ENCODE data around the gene PIK3R3.

The PIK3R3 gene

DNA sequence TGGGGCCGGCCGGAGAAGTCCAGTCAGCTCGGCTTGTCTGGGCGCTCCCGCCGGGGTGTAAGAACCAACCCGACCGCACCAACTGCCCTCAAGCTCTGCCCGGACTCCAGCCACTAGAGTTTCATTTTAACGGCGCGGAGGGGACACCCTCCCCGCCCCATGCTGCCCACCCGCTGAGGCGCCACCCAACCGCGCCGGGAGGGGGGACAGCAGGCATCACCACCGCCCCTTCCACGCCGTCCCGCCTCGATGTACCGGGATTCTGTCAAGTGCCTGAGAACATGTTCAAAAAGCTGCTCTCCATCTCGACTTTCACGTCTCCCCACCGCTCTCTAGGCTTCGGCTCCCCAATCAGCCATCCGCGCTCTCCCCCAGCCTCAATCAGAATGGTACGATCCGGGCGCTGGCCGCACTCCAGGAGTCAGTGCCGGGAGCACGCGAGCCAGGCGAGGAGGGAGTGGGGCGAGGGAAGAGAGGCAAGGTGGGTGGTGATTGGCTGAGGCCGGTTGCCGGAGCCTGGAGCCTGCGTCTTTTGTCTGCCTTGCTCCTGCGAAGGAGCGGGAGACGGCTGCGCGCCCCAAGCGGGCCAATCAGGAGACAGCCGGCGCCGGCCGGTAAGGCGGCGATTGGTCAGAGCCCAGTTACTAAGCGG, at the start of gene PIK3R3:
Gene PIK3R3, minus strand, starts transcription at position 101 of the 652 bp plus-strand sequence. CDS start 677 bp downstream, outside the sequence.
- DNase-seq (ENCODE audit: extremely low read depth in 1 of 2, low read depth in 1 of 2): peak; percentile 79 to 87

DNA sequence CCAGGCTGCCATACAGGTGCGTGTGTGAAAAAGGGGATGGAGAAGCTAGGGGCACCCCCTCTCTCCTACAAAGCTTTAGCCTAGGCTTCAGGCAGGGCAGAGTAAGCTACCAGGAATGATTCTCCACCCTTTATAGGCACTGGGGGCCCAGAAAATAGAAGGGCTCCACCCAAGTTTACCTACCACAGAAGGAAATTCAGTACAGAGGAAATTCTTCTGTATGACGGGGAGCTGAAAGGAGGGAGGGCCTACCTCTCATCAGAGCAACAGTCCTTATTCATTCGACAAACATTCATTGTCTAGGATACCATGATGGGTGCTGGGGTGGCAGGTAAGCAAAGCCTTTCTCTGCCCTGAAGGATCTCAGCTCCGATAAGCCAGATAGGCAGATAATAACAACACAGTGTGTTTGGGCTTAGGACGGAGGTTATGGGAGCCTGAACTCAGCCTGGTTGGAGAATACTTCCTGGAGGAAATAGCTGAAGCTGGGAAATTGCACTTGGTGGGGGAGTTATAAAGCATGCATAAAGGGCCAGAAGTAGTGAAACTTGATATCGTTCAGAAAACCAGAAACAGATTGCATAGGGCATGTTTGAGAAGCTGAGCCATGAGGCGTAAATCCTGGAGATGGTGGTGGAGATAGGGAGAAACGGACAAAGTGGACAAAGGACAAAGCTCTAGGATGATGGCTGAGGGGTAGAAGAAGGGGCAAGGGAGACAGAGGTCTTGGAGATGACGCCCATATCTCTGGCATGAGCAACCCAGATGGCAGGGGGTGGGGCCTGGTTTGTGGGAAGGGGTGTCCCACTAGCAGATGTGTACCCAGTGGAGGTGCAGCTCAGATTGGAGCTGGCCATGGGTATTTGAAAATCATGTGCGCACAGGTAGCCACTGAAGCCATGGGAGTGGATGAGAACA, 49.2 kb upstream of the PIK3R3 start:
- no peak for DNase-seq (ENCODE audit: extremely low read depth in 1 of 2, low read depth in 1 of 2)

DNA sequence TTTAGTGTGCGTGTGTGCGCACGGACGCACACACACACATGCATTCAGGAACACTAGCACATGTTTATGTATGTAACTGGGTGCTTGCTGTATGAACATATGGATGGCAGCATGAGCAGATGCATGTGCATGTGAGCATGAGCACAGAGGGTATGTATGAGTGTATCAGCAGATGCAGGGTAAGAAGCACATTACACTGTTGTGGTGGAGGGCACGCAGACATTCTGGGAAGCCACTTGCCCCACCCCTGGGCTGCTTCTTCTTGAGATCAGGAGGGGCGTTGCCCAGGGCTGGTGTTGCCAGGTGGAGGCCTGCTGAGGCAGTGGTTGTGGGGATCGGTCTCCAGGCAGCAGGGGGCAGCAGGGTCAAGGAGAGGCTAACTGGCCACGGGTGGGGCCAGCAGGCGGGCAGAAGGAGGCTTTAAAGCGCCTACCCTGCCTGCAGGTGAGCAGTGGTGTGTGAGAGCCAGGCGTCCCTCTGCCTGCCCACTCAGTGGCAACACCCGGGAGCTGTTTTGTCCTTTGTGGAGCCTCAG, 47.7 kb upstream of the PIK3R3 start:
- no peak for DNase-seq (ENCODE audit: extremely low read depth in 1 of 2, low read depth in 1 of 2)

DNA sequence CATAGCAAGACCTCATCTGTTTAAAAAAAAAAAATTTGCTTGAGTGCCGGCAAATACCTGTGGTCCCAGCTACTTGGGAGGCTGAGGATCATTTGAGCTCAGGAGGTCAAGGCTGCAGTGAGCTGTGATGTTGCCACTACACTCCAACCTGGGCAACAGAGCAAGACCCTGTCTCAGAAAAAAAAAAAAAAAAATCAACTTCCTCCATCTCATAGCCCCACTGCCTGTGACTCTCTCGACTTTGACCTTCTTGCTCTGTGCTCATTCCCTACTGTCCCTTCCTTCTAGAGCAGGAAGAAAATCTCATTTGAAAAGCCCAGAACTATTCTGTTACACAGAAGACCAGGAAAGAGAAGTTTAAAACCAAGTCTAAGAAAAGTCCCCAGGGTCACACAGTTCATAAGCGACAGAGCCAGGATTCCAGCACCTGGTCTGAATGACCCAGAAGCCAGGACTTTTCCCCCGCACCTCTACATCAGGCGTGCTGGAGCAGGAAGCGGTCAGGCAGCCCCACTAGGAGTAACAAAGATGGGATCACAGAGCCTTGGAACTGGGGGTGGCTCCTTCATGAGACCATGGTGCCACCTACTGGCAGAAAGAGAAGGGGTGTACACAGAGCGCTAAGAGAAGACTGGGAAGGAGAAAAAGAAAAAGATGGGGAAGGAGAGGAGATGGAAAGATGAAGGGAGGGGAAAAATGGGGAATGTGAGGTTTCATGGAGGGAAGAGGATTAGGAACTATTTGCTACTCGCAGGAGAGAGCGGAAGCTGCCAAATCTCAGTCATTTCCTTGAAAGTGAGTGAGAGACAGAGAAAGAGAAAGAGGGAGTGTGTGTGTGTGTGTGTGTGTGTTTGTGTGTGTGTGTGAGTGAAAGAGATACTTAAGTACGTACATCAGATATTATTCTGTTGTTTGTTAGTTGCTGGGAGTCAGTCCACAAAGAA, 47.0 kb upstream of the PIK3R3 start:
- peak in 1 of 2 donors; percentile 47 for DNase-seq (ENCODE audit: extremely low read depth in 1 of 2, low read depth in 1 of 2)

DNA sequence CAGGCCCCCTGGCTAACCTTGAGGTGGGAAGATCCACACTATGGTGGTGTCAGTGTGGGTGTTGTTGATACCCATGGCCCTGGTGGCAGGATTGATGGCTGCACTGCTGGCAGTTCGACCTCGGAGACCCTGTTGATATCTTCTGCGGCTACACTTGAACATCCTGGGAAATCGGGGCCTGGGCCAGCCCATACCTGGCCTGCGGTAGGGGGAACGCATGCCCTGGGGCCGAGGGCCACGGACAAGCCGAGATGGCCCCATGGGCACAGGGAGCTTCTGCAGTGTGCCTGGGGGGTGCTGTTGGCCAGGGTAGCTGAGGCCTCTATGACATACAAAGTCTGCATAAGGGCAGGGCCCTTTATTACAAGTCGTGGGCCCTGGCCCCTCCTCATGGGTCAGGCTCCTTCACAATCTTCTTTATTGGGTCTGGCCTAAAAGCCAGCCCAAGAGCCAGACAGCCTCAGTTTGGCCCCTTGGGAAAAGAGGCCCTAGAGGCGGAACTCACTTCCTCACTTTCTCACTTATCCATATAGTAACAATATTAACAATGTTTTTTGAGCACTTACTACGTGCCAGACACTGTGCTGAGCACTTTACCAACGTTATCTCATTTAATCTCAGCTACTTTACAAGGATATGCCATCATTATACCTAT, 43.9 kb upstream of the PIK3R3 start, which contains the start of gene P3R3URF:
Gene P3R3URF, minus strand, starts transcription at position 278 of the 655 bp plus-strand sequence. Its CDS starts 17 bp downstream, at position 261.
- DNase-seq (ENCODE audit: extremely low read depth in 1 of 2, low read depth in 1 of 2): no peak

DNA sequence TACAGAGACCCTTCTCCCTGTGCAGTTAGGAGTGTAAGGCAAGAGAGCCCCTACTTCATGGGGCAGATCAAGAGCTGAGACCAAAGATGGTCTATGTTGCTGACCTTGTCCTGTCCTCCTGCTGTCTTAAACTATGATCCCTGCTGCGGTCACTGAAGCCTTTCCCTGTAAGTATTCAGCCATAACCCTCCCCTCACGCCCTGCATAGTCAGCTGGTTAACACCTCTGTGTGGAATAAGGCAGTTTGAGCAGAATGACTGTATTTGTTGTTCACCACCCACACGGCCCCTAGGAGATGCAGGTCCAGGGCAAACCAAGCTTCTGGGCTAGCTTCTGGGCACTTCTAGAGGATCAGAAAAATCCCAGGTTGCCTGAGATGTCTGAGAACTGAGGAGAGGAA, 42.8 kb upstream of the PIK3R3 start:
- no peak for DNase-seq (ENCODE audit: extremely low read depth in 1 of 2, low read depth in 1 of 2)

- no peak for DNase-seq (ENCODE audit: extremely low read depth in 1 of 2, low read depth in 1 of 2)
Measured at GRCh38 chr1:46174448-46175231, 42.2 kb upstream of the PIK3R3 start, which contains the start of gene TSPAN1. Gene TSPAN1, plus strand, starts transcription at chr1:46175087. Its CDS starts 6,021 bp downstream, at chr1:46181108.

DNA sequence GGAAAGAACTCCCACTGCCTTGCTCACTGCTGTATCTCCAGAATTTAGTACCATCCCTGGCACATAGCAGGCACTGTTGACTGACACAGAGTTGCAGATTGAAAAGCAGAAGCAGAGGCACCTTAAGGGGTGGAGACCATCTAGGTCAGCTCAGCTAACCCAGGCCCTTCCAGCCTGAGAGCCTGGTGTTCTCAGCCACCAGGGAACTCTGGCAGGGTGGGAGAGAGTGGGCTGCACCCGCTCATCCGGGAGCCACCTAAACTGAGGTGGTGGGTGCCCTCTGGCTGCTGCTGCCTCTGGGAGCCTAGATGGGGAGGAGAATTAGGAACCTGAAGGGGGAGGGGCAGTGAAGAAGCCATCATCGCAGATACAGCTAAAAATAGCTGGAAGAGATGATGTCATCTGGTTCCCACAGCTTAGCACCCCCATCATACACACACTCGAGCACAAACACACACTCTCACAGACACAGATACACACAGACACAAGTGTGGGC, 41.0 kb upstream of the PIK3R3 start:
- DNase-seq (ENCODE audit: extremely low read depth in 1 of 2, low read depth in 1 of 2): no peak

- DNase-seq (ENCODE audit: extremely low read depth in 1 of 2, low read depth in 1 of 2): no peak
Measured at GRCh38 chr1:46172321-46172720, 39.9 kb upstream of the PIK3R3 start.

- no peak for DNase-seq (ENCODE audit: extremely low read depth in 1 of 2, low read depth in 1 of 2)
Measured at GRCh38 chr1:46171871-46172270, 39.4 kb upstream of the PIK3R3 start.

GRCh38 chr1:46171351-46171750, 38.9 kb upstream of the PIK3R3 start:
- no peak for DNase-seq (ENCODE audit: extremely low read depth in 1 of 2, low read depth in 1 of 2)

GRCh38 chr1:46169811-46170454, 37.5 kb upstream of the PIK3R3 start:
- DNase-seq (ENCODE audit: extremely low read depth in 1 of 2, low read depth in 1 of 2): no peak

DNA sequence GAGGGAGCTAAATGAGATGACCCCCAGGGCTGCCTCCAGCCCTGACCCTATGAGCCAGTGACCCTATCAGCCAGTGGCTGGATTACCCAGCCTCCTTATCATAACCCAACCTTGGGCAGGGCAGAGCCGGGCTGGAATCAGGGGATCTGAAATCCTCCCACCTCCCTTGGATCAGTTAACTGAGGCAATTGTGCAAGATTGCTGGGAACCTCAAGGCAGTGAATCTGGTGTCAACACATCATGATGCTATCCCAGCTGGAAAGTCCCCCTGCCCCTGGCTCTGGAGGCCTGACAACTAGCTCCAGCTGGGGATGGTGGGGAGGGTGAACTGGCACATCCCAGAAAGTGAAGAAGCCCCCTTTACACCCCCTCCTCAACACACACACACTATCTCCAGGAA, 36.0 kb upstream of the PIK3R3 start:
- no peak for DNase-seq (ENCODE audit: extremely low read depth in 1 of 2, low read depth in 1 of 2)

DNA sequence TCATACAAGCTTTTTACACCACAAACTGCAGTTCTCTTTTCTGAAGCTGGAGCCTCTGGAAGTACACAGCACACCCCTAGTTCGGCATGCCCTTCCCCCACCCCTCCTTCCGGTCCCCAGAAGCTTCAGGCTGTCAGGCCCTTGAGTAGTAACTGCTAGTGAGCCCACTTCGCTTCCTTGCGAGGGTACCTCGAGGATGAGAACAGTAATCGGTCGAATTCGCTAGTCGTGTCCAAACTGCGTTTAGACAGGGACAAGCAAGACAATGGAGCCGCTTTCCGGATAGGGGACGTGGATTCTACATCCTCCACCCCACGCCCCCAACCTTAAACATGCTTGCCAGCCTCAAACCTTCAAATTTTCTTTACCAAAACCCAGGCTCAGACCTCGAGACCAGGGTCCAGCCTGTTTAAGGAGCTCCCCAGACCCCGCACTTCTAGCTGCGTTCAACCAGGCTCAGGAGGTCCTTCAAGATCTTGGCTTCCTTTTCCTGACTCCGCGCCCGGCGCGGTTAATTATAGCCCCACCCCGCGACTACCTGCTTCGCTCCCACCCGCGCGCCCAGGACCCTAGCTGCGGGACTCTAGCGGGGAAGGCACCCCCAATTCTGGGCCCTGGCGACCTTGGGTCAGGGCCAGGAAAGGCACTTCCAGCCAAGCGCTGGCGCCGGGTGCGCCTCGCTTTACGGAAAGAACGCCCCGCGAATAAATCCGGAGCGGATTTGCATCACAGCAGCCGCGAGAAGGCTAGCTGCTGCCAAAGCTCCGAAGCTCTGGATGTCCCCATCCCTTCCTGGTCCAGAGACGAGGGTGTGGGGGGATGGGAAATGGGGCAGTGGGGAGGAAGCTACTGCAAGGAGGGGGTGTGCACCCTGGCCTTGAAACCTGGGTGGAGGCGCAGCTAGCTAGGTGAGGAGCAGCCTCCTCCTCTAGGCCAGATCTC, 34.4 kb upstream of the PIK3R3 start:
- DNase-seq (ENCODE audit: extremely low read depth in 1 of 2, low read depth in 1 of 2): no peak

DNA sequence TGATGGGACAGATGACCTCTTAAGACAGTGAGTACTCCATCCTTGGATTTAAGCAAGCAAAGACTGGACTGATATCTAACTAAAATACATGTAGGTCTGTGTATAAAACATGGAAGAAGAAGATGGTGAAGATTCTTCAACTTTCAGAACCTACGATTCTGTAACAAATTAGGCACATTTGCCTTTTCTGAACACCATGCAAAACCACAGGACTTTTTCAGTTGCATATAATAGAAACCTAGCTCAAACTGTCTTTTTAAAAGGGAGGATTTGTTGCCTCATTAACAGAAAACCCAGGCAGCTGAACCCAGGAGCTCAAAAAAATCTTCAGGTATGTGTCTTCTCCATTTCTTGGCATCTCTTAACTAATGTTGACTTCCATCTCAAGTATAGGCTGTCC, 27.8 kb upstream of the PIK3R3 start:
- no peak for DNase-seq (ENCODE audit: extremely low read depth in 1 of 2, low read depth in 1 of 2)

GRCh38 chr1:46159516-46159915, 27.1 kb upstream of the PIK3R3 start:
- no peak for DNase-seq (ENCODE audit: extremely low read depth in 1 of 2, low read depth in 1 of 2)

All from stimulated activated CD8-positive, alpha-beta memory T cell treated with anti-CD3 and anti-CD28 coated beads, Interleukin-7, amount 100 ng/mL, for 48 hours (primary cell).